Karpas-422 (cell line): ENCODE data around the gene KIAA1614. TPM values are rescaled to one million over a fixed set of nuclear protein-coding genes. Genes with fewer than 3 reads are reported as not detected.

Experiments used
- DNase-seq: peaks from one replicate; pipeline ENCODE4 v3.0.0-alpha.2; 2015
- H2AFZ ChIP-seq: fragments of 200-600 bp; sonication (generic); 2 replicates; pipeline ENCODE4 v1.6.1; 2014; ENCODE audit warnings: antibody characterized with exemption, low read length, mixed read lengths
- H3K27ac ChIP-seq: fragments of 200-600 bp; sonication (generic); 2 replicates; pipeline ENCODE4 v1.5.1; 2014; ENCODE audit warnings: mild to moderate bottlenecking, low read length, moderate library complexity
- H3K27me3 ChIP-seq: fragments of 200-600 bp; sonication (generic); 2 replicates; pipeline ENCODE4 v1.6.1; 2014; ENCODE audit warnings: low read length, mixed read lengths
- H3K36me3 ChIP-seq: fragments of 200-600 bp; sonication (generic); 2 replicates; pipeline ENCODE4 v1.6.1; 2014; ENCODE audit warnings: low read length, mixed read lengths; ENCODE audit not compliant: insufficient read depth
- H3K4me1 ChIP-seq: fragments of 200-600 bp; sonication (generic); 2 replicates; pipeline ENCODE4 v1.6.1; 2014; ENCODE audit warnings: mild to moderate bottlenecking, low read length, mixed read lengths
- H3K4me2 ChIP-seq: fragments of 200-600 bp; sonication (generic); 2 replicates; pipeline ENCODE4 v1.6.1; 2014; ENCODE audit warnings: low read length, low read depth, mild to moderate bottlenecking; ENCODE audit not compliant: poor library complexity, severe bottlenecking
- H3K4me3 ChIP-seq: fragments of 200-600 bp; sonication (generic); 2 replicates; pipeline ENCODE4 v1.5.1; 2014; ENCODE audit warnings: mild to moderate bottlenecking, antibody characterized with exemption, low read length, mixed read lengths
- H3K79me2 ChIP-seq: fragments of 200-600 bp; sonication (generic); 2 replicates; pipeline ENCODE4 v1.6.1; 2014; ENCODE audit warnings: mild to moderate bottlenecking, low read length, mixed read lengths
- H3K9ac ChIP-seq: fragments of 200-600 bp; sonication (generic); 2 replicates; pipeline ENCODE4 v1.6.0; 2014; ENCODE audit warnings: low read length
- H3K9me2 ChIP-seq: fragments of 200-600 bp; sonication (generic), shearing (Covaris generic); replicated peaks from 2 replicates; pipeline ENCODE4 v1.6.0; 2014; ENCODE audit warnings: mild to moderate bottlenecking, low read length, moderate library complexity; ENCODE audit not compliant: insufficient read depth
- H3K9me3 ChIP-seq: fragments of 300-700, 200-600 bp; sonication (generic); 2 replicates; pipeline ENCODE4 v1.6.1; 2014; ENCODE audit warnings: low read length, mixed read lengths
- H4K20me1 ChIP-seq: fragments of 200-600 bp; sonication (generic); 2 replicates; pipeline ENCODE4 v1.6.1; 2014; ENCODE audit warnings: mild to moderate bottlenecking, antibody characterized with exemption, low read length, low read depth; ENCODE audit not compliant: insufficient read depth
- total RNA-seq: library from RNA; depleted of rRNA; stranded (reverse); fragments of >200 nt; shearing (Covaris generic); gene quantifications from 2 replicates; pipeline ENCODE4 v1.2.3, GENCODE V29; 2014; ENCODE audit warnings: low replicate concordance

KIAA1614 gene
- total RNA-seq, 1 experiment from 2014 or later = not detected

GRCh38 chr1:180946541-180947498, 34.1 kb downstream of the KIAA1614 start:
- Histone ChIP-seq H4K20me1 (no peaks in the 10 kb centered on the region), H3K4me1 (no peaks in the 10 kb centered on the region), H3K27ac (no peak overlapping the region)

DNA sequence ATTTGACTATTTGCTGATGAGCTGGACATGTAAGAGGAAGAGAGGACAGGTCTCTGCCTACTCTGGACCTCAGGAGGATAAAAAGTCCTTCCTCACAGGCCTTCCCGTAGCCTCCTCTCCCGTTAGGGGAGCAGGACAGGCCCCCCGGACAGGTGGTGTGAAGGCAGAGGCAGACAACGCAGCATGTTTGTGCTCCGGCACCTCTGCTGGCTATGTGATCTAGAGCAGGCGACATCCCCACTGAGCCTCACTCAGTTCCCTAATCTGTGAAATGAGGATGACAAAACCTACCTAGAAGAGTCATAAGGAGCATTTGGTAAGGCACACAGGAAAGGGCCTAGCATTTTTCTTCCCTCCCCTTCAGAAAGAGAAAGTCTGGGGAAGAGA, 34.8 kb downstream of the KIAA1614 start:
- Histone ChIP-seq H3K4me1 (no peaks in the 10 kb centered on the region), H3K4me3 (no peak overlapping the region), H3K27me3 (no peaks in the 10 kb centered on the region), H2AFZ (no peak overlapping the region), H3K9me2 (no peaks in the 10 kb centered on the region), H3K4me2 (no peak overlapping the region), H3K9ac (no peak overlapping the region), H3K9me3 (no peaks in the 10 kb centered on the region), H3K79me2 (no peaks in the 10 kb centered on the region), H3K36me3 (0 out of 2 replicates have a peak, but pooled peaks cover 8% of the 10 kb centered on the region), H3K27ac (no peak overlapping the region), H4K20me1 (no peaks in the 10 kb centered on the region)
- DNase-seq = no peak

More at GRCh38 chr1:180946541-180947498, 34.1 kb downstream of the KIAA1614 start:
- no peaks in the 10 kb centered on the region for H3K9me2 ChIP-seq
- no peak for DNase-seq
- H3K4me2 ChIP-seq = no peak overlapping the region
- no peak overlapping the region for H2AFZ ChIP-seq
- H3K4me3 ChIP-seq = no peak overlapping the region
- no peaks in the 10 kb centered on the region for H3K9me3 ChIP-seq
- H3K79me2 ChIP-seq = no peaks in the 10 kb centered on the region
- no peak overlapping the region for H3K9ac ChIP-seq
- H3K27me3 ChIP-seq = no peaks in the 10 kb centered on the region
- 0 out of 2 replicates have a peak, but pooled peaks cover 8% of the 10 kb centered on the region for H3K36me3 ChIP-seq

- H3K9me2 ChIP-seq = no peaks in the 10 kb centered on the region
- no peaks in the 10 kb centered on the region for H3K27me3 ChIP-seq
- DNase-seq = no peak
- H3K9me3 ChIP-seq = no peaks in the 10 kb centered on the region
- no peak overlapping the region for H2AFZ ChIP-seq
- H4K20me1 ChIP-seq = no peaks in the 10 kb centered on the region
- H3K79me2 ChIP-seq = peaks cover under 1% of the 10 kb centered on the region; the same call in 1 of the 2 replicates
- no peak overlapping the region for H3K27ac ChIP-seq
- H3K9ac ChIP-seq = no peak overlapping the region
- no peak overlapping the region for H3K4me2 ChIP-seq
- no peak overlapping the region for H3K4me3 ChIP-seq
- H3K36me3 ChIP-seq = 0 out of 2 replicates have a peak, but pooled peaks cover 8% of the 10 kb centered on the region
- H3K4me1 ChIP-seq = no peaks in the 10 kb centered on the region; the same call in 1 of the 2 replicates
Measured at GRCh38 chr1:180947901-180948640, 35.4 kb downstream of the KIAA1614 start.

DNA sequence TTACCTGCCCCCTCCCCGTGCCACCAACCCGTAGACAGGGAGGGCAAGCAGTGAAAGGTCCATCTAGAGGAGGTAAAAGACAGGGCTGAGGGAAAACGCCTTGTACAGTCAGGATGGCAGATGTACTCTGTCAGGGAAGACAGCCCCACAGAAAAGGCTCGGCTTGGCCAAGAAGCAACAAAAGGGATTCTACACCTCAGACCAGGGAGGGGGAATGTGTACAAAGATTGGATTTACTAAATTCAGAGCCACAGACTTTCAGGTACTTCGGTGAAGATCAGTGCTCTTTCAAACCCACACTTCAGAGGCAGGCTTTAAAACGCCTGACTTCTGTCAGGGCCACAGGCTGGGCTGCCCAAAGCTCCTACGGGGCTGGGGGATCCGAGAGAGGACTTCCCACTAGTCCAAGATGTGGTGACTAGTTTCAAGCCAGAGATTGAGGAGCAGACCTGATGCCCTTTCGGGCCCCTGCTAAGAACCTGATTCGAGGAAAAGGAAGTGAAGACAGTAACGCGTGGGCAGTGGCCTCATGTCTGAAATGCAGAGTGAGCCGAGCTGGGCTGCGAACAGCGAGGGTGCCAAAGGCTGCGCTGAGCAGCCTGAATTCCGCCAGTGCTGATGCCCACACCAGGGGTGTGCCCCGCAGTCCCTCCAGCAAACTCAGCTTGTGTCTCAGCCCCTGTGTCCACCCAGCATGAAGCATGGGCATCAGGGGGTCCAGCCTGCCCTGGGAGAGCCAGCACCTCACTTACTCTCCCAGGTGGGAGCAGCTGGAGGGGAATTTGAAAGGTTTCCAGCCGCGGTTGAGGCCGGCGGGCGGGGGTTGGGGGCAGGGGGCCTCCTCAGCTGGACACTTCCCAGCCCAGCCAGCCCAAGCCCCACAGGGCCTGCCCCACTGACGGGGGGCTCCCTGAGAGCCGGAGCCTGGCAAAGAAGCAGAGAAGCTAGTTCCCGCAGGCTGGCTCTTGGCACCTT, 36.2 kb downstream of the KIAA1614 start:
- Histone ChIP-seq H3K9me2 (no peaks in the 10 kb centered on the region), H3K27ac (no peak overlapping the region), H3K9me3 (no peaks in the 10 kb centered on the region), H3K36me3 (0 out of 2 replicates have a peak, but pooled peaks cover 8% of the 10 kb centered on the region), H3K9ac (no peak overlapping the region), H3K4me3 (no peak overlapping the region), H3K4me2 (no peak overlapping the region), H3K79me2 (peaks cover 3% of the 10 kb centered on the region; the same call in 1 of the 2 replicates), H4K20me1 (no peaks in the 10 kb centered on the region), H3K4me1 (peaks cover 9% of the 10 kb centered on the region), H3K27me3 (no peaks in the 10 kb centered on the region), H2AFZ (no peak overlapping the region)
- no peak for DNase-seq

DNA sequence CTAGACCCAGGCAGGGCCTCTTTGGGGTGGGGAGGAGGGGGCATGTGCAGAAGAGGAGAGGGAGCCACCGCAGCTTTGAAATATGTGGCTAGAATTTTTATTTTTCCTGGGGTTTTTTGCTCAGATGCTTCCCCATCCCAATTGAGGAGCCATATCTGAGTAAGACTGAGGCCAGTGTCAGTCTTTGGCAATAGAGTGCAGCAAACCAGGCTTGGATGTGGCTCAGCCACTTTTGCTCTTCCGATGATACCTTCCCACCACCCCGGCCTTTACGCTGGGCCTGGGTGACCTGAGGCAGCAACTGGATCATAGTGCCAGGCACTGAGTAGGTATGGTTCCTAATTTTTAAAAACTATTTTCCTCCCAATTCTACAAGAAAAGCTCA, 36.9 kb downstream of the KIAA1614 start:
- H3K27me3 ChIP-seq = no peaks in the 10 kb centered on the region
- H3K79me2 ChIP-seq = peaks cover 4% of the 10 kb centered on the region; the same call in 1 of the 2 replicates
- no peaks in the 10 kb centered on the region for H4K20me1 ChIP-seq
- 0 out of 2 replicates have a peak, but pooled peaks cover 8% of the 10 kb centered on the region for H3K36me3 ChIP-seq
- no peak overlapping the region for H3K4me3 ChIP-seq
- peaks cover 15% of the 10 kb centered on the region for H3K4me1 ChIP-seq
- H3K9ac ChIP-seq = no peak overlapping the region
- no peak overlapping the region for H2AFZ ChIP-seq
- H3K4me2 ChIP-seq = no peak overlapping the region
- no peak for DNase-seq
- H3K27ac ChIP-seq = no peak overlapping the region
- no peaks in the 10 kb centered on the region for H3K9me2 ChIP-seq
- H3K9me3 ChIP-seq = no peaks in the 10 kb centered on the region

GRCh38 chr1:180950321-180950720, 37.6 kb downstream of the KIAA1614 start:
- H3K4me3 ChIP-seq = no peak overlapping the region

GRCh38 chr1:180951186-180951745, 38.6 kb downstream of the KIAA1614 start:
- Histone ChIP-seq H3K9me3 (no peaks in the 10 kb centered on the region), H3K4me2 (no peak overlapping the region)

More at GRCh38 chr1:180950321-180950720, 37.6 kb downstream of the KIAA1614 start:
- no peaks in the 10 kb centered on the region for H3K9me2 ChIP-seq
- DNase-seq = no peak
- 0 out of 2 replicates have a peak, but pooled peaks cover 8% of the 10 kb centered on the region for H3K36me3 ChIP-seq
- peaks cover 19% of the 10 kb centered on the region for H3K4me1 ChIP-seq
- H2AFZ ChIP-seq = no peak overlapping the region
- peaks cover 7% of the 10 kb centered on the region; the same call in 1 of the 2 replicates for H3K79me2 ChIP-seq
- H3K9me3 ChIP-seq = no peaks in the 10 kb centered on the region
- no peak overlapping the region for H3K9ac ChIP-seq
- H3K27me3 ChIP-seq = no peaks in the 10 kb centered on the region
- no peak overlapping the region for H3K27ac ChIP-seq
- no peak overlapping the region for H3K4me2 ChIP-seq
- H4K20me1 ChIP-seq = no peaks in the 10 kb centered on the region

More at GRCh38 chr1:180951186-180951745, 38.6 kb downstream of the KIAA1614 start:
- no peak overlapping the region for H2AFZ ChIP-seq
- H3K4me1 ChIP-seq = peaks cover 19% of the 10 kb centered on the region
- H3K27me3 ChIP-seq = no peaks in the 10 kb centered on the region
- DNase-seq = no peak
- no peaks in the 10 kb centered on the region for H4K20me1 ChIP-seq
- no peaks in the 10 kb centered on the region for H3K9me2 ChIP-seq
- H3K36me3 ChIP-seq = 0 out of 2 replicates have a peak, but pooled peaks cover 8% of the 10 kb centered on the region
- no peak overlapping the region for H3K4me3 ChIP-seq
- no peak overlapping the region for H3K9ac ChIP-seq
- peaks cover 7% of the 10 kb centered on the region; the same call in 1 of the 2 replicates for H3K79me2 ChIP-seq
- H3K27ac ChIP-seq = no peak overlapping the region
